Endothelial cell of umbilical vein (primary cell): ENCODE results near the gene C12orf60. TPM values are rescaled to one million over a fixed set of nuclear protein-coding genes. Genes with fewer than 3 reads are reported as not detected.

Experiments used
- BruUV-seq: library from RNA; stranded (reverse); fragments of 400-500 nt; replicated peaks from 2 replicates; lab custom pipeline; 2021; lab: Mats Ljungman, UMichigan
- CTCF ChIA-PET: fragments of 300-600, 350-600 bp; sonication (Branson Sonifier 250); formaldehyde crosslinking; loops from one replicate; lab custom pipeline; 2021; ENCODE audit warnings: antibody characterized with exemption, inconsistent platforms; lab: Charles Lee
- POLR2A ChIA-PET: fragments of 300-600, 350-600 bp; sonication (Branson Sonifier 250); formaldehyde crosslinking; loops from one replicate; lab custom pipeline; 2021; ENCODE audit warnings: antibody characterized with exemption, inconsistent platforms; lab: Charles Lee
- DNase-seq: peaks from one replicate; pipeline ENCODE4 v3.0.0-alpha.2; 2011; ENCODE audit warnings: low read depth, low spot score
- FAIRE-seq: peaks from 2 replicates; lab custom pipeline; 2011; peaks lifted over from hg19 to GRCh38; lab: Jason Lieb, UNC
- H2AFZ ChIP-seq: 2 replicates; pipeline ENCODE4 v1.6.0; 2012; ENCODE audit warnings: low read depth, low read length, control low read depth, inconsistent platforms
- H3K27ac ChIP-seq: 2 replicates; pipeline ENCODE4 v1.5.1; 2011; ENCODE audit warnings: low read depth, mild to moderate bottlenecking, control low read depth, low read length, moderate library complexity; ENCODE audit not compliant: insufficient read depth
- H3K27me3 ChIP-seq, 2 experiments: 2 replicates each; pipeline versions ENCODE4 v1.6.0 to v1.6.1; 2011; ENCODE audit warnings: low read length in 2 of 2, mixed read lengths in 1 of 2; ENCODE audit not compliant: control insufficient read depth in 2 of 2, insufficient read depth in 2 of 2
- H3K36me3 ChIP-seq, 2 experiments: 2 replicates in 1 of 2; 3 replicates in 1 of 2; pipeline ENCODE4 v1.5.1; 2011; ENCODE audit warnings: low read length in 2 of 2, mild to moderate bottlenecking in 1 of 2, moderate library complexity in 1 of 2; ENCODE audit not compliant: control insufficient read depth in 2 of 2, insufficient read depth in 2 of 2; ENCODE audit errors: extremely low read depth in 1 of 2
- H3K4me1 ChIP-seq: 3 replicates; pipeline ENCODE4 v1.5.1; 2011; ENCODE audit warnings: mild to moderate bottlenecking, low read length; ENCODE audit not compliant: control insufficient read depth, insufficient read depth; ENCODE audit errors: extremely low read depth
- H3K4me2 ChIP-seq: 2 replicates; pipeline ENCODE4 v1.6.1; 2011; ENCODE audit warnings: low read length, control low read depth, mixed read lengths; ENCODE audit not compliant: insufficient read depth
- H3K4me3 ChIP-seq, 3 experiments: fragments of 200-600 bp in 1 of 3; sonication (generic), shearing (Covaris generic) in 1 of 3; replicated peaks in 1 of 3; 2 replicates each; pipeline ENCODE4 v1.5.1; 2011 to 2016; ENCODE audit warnings: control low read depth in 3 of 3, low read length in 3 of 3, mild to moderate bottlenecking in 2 of 3, inconsistent platforms in 1 of 3, low read depth in 1 of 3, moderate library complexity in 1 of 3; ENCODE audit not compliant: insufficient read depth in 1 of 3
- H3K79me2 ChIP-seq: 2 replicates; pipeline ENCODE4 v1.6.0; 2012; ENCODE audit warnings: low read length, inconsistent platforms; ENCODE audit not compliant: control insufficient read depth, insufficient read depth
- H3K9ac ChIP-seq: replicated peaks from 2 replicates; pipeline ENCODE3; 2011; ENCODE audit warnings: low read length, control low read depth; ENCODE audit not compliant: insufficient read depth; ENCODE audit errors: extremely low read depth
- H3K9me1 ChIP-seq: replicated peaks from 3 replicates; pipeline ENCODE4 v1.6.0; 2011; ENCODE audit warnings: mild to moderate bottlenecking, low read length; ENCODE audit not compliant: control insufficient read depth, insufficient read depth; ENCODE audit errors: extremely low read depth
- H3K9me3 ChIP-seq: replicated peaks from 2 replicates; pipeline ENCODE4 v1.5.1; 2012; ENCODE audit warnings: low read length, inconsistent platforms; ENCODE audit not compliant: control insufficient read depth, insufficient read depth
- H4K20me1 ChIP-seq: replicated peaks from 2 replicates; pipeline ENCODE3; 2011; ENCODE audit warnings: mild to moderate bottlenecking, low read length; ENCODE audit not compliant: control insufficient read depth, insufficient read depth; ENCODE audit errors: extremely low read depth
- CTCF ChIP-seq, 2 donors: IDR thresholded peaks; 1 replicate in 1 of 2; 2 replicates in 1 of 2; pipeline ENCODE4 v1.5.1; 2011; ENCODE audit warnings: low read length in 2 of 2, mild to moderate bottlenecking in 2 of 2, moderate library complexity in 2 of 2, control low read depth in 1 of 2, inconsistent platforms in 1 of 2, low read depth in 1 of 2; ENCODE audit not compliant: insufficient read depth in 1 of 2; ENCODE audit errors: extremely low read depth in 1 of 2
- EZH2 ChIP-seq: IDR thresholded peaks from 2 replicates; pipeline ENCODE4 v1.6.1; 2012; ENCODE audit warnings: borderline replicate concordance, low read depth, mild to moderate bottlenecking, moderate library complexity, low read length, inconsistent platforms; ENCODE audit not compliant: severe bottlenecking
- FOS ChIP-seq: IDR thresholded peaks from 2 replicates; pipeline ENCODE4 v1.6.1; 2011; ENCODE audit warnings: mild to moderate bottlenecking, low read length, moderate library complexity, borderline replicate concordance; ENCODE audit not compliant: insufficient read depth
- GATA2 ChIP-seq: IDR thresholded peaks from 2 replicates; pipeline ENCODE4 v1.7.0; 2011; ENCODE audit warnings: low read depth, mild to moderate bottlenecking, moderate library complexity, mixed read lengths, low read length; ENCODE audit not compliant: insufficient read length, insufficient read depth
- JUN ChIP-seq: IDR thresholded peaks from 2 replicates; pipeline ENCODE4 v1.6.1; 2011; ENCODE audit warnings: borderline replicate concordance, low read depth; ENCODE audit not compliant: insufficient read length, insufficient read depth
- MAX ChIP-seq: IDR thresholded peaks from 2 replicates; pipeline ENCODE4 v1.6.1; 2011; ENCODE audit not compliant: insufficient read depth, insufficient read length
- MYC ChIP-seq: IDR thresholded peaks from one replicate; pipeline ENCODE4 v1.6.1; 2011; ENCODE audit warnings: mild to moderate bottlenecking, low read depth, low read length
- POLR2A ChIP-seq: IDR thresholded peaks from 2 replicates; pipeline ENCODE4 v1.6.1; 2012; ENCODE audit warnings: low read depth, mild to moderate bottlenecking, control low read depth, low read length
- POLR2AphosphoS5 ChIP-seq: IDR thresholded peaks from 2 replicates; pipeline ENCODE4 v1.6.1; 2012; ENCODE audit warnings: low read depth, mild to moderate bottlenecking, control low read depth, low read length, moderate library complexity; ENCODE audit not compliant: insufficient read depth
- dilution Hi-C: fragments of 300-500 bp; cut with MboI; formaldehyde crosslinking; loops from one replicate; pipeline ENCODE4 v1.15.0; 2019; ENCODE audit warnings: low sequenced_read_pairs; ENCODE audit not compliant: extremely low pct_ligation_motif_present
- intact Hi-C: fragments of 100-400 bp; cut with micrococcal nuclease; formaldehyde crosslinking; loops from one replicate; pipeline ENCODE4 v1.10.0; 2022
- polyA plus RNA-seq, 4 experiments: library from polyadenylated mRNA; depleted of rRNA in 3 of 4; stranded (reverse) in 3 of 4; unstranded in 1 of 4; fragments of >200 nt; gene quantifications; 2 replicates each; pipeline versions ENCODE4 v1.2.1 to v1.2.3, GENCODE V29; 2011 to 2012; ENCODE audit warnings: missing spikeins in 1 of 4
- total RNA-seq: library from RNA; stranded (reverse); gene quantifications from 2 replicates; pipeline ENCODE4 v1.2.3, GENCODE V29; 2021

The C12orf60 gene
- total and polyA plus RNA-seq, 2 donors (not counting 3 experiments of a cell fraction or from before 2014, with no cell fraction given): 0.52 to 1.3 TPM

GRCh38 chr12:14836336-14837210, 33.1 kb downstream of the C12orf60 start:
- POLR2A ChIA-PET: interaction anchor here (1.6 kb wide), 1 partner anchor 33 kb away, joined by 6 read pairs; the partner anchor contains the start of genes C12orf60 and WBP11
- H3K27me3 ChIP-seq: no peaks in the 10 kb centered on the region
- dilution Hi-C loops: loop anchor here (10.0 kb wide), 1 partner anchor 118 kb away; no protein-coding TSS in a partner anchor
- H3K9me1 ChIP-seq: no peaks in the 10 kb centered on the region
- H3K36me3 ChIP-seq: peaks cover 0 to 6% of the 10 kb centered on the region in 2 experiments
- H4K20me1 ChIP-seq: no peaks in the 10 kb centered on the region
- TSS peak; percentile 76 for BruUV-seq
- TF ChIP-seq MYC: no peak
- peak; percentile 97 for TF ChIP-seq GATA2
- TF ChIP-seq CTCF (IDR thresholded peaks at IDR 0.05; ENCODE audit: extremely low read depth in 1 of 2, insufficient read depth in 1 of 2, low read depth in 1 of 2, low read length in 2 of 2): no peak
- no peak for TF ChIP-seq POLR2A
- peak; percentile 95 for TF ChIP-seq FOS
- peak; percentile 91 for TF ChIP-seq JUN
- peak; percentile 30 for TF ChIP-seq POLR2AphosphoS5
- TF ChIP-seq MAX: no peak
- TF ChIP-seq EZH2: no peak
- CTCF ChIA-PET: interaction anchor here (0.6 to 2.1 kb wide), 7 partner anchors 11 to 599 kb away, joined by 3 to 13 read pairs (median 5); no protein-coding TSS in a partner anchor
- intact Hi-C loops: loop anchor here (1.0 kb wide), 1 partner anchor 33 kb away; the partner anchor contains the start of genes C12orf60 and WBP11
- H3K4me1 ChIP-seq: peaks cover 56% of the 10 kb centered on the region
- H3K9ac ChIP-seq: peak overlapping the region; percentile 30
- H3K27ac ChIP-seq: peak overlapping the region; percentile 83
- H3K4me3 ChIP-seq: peak overlapping the region in 1 of 3 experiments; percentile 31
- H3K79me2 ChIP-seq: peaks cover 12% of the 10 kb centered on the region
- peak overlapping the region; percentile 6 for H2AFZ ChIP-seq
- no peaks in the 10 kb centered on the region for H3K9me3 ChIP-seq
- FAIRE-seq (peak; percentile 87), DNase-seq (peak; percentile 86)
- peak overlapping the region; percentile 89 for H3K4me2 ChIP-seq
